RWPE2 (cell line): ENCODE results near the gene LSM14B.

Experiments
- ATAC-seq: fragments of 200-7000 bp; cut with Tn5 transposase; 3 replicates; pipeline ENCODE4 v1.9.1; 2021; ENCODE audit warnings: low read depth
- DNase-seq: peaks from one replicate; pipeline ENCODE4 v3.0.0-alpha.2; 2020; ENCODE audit warnings: low spot score
- H3K27ac ChIP-seq: fragments of 450-650 bp; 2 replicates; pipeline ENCODE4 v1.5.1; 2017; ENCODE audit warnings: mild to moderate bottlenecking; ENCODE audit not compliant: poor library complexity, severe bottlenecking
- H3K27me3 ChIP-seq: fragments of 250-450 bp; sonication (Bioruptor Pico); 2 replicates; pipeline ENCODE4 v1.5.1; 2021; ENCODE audit warnings: mild to moderate bottlenecking, moderate library complexity; ENCODE audit not compliant: insufficient read depth, poor library complexity, severe bottlenecking
- H3K36me3 ChIP-seq: fragments of 250-450 bp; sonication (Bioruptor Pico); 2 replicates; pipeline ENCODE4 v1.5.1; 2020; ENCODE audit warnings: low read depth, mild to moderate bottlenecking, moderate library complexity
- H3K4me1 ChIP-seq: fragments of 250-450 bp; sonication (Bioruptor Pico); 2 replicates; pipeline ENCODE4 v1.5.1; 2021; ENCODE audit warnings: mild to moderate bottlenecking, moderate library complexity; ENCODE audit not compliant: insufficient read depth, poor library complexity, severe bottlenecking
- H3K4me3 ChIP-seq: fragments of 250-450 bp; sonication (Bioruptor Pico); 2 replicates; pipeline ENCODE4 v1.5.1; 2021; ENCODE audit warnings: mild to moderate bottlenecking, moderate library complexity; ENCODE audit not compliant: severe bottlenecking
- H3K9me3 ChIP-seq: fragments of 250-450 bp; sonication (Bioruptor Pico); 2 replicates; pipeline ENCODE4 v1.5.1; 2021; ENCODE audit warnings: mild to moderate bottlenecking, moderate library complexity; ENCODE audit not compliant: severe bottlenecking
- TF ChIP-seq, protein P1 (sequence below): fragments of 450-650 bp; IDR thresholded peaks from one replicate; pipeline ENCODE4 v1.5.1; 2017; ENCODE audit warnings: mild to moderate bottlenecking, moderate library complexity; ENCODE audit not compliant: poor library complexity, severe bottlenecking

Gene LSM14B

DNA sequence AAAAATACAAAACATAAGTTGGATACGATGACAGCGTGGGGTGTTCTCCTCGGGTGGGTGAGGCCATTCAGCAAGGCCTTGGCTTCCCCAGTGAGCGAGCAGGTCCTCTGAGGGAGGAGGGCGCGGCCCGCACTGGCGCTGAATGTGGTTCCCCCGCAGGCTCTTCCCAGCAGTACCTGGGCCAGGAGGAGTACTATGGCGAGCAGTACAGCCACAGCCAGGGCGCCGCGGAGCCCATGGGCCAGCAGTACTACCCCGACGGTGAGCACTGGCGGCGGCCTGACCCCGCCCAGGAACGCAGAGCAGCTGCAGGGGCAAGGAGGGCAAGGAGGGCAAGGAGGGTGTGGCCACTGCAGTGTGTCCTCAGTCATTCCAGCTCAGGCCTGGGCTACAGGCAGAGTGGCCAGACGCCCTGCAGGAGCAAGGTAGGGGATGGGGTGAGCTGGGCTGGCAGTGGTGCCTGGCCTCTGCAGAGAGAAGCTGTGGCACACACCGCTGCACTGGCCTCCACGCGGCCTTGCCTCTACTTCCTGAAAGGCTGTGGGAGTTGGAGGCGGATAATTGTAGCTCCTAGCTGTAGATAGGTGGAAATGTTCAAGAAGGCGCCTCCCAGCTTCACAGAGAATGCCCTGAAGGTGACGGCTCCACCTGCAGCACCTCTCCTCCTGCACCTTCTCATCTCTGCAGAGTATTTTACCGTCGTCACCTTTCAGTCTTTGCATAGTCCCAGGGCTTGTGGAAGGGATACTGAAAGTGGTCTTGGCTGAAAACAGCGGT, 41.9 kb downstream of the LSM14B start:
- DNase-seq (peak; percentile 83), ATAC-seq (no peak)
- no peaks in the 10 kb centered on the region for H3K27me3 ChIP-seq
- TF ChIP-seq, protein P1, sequence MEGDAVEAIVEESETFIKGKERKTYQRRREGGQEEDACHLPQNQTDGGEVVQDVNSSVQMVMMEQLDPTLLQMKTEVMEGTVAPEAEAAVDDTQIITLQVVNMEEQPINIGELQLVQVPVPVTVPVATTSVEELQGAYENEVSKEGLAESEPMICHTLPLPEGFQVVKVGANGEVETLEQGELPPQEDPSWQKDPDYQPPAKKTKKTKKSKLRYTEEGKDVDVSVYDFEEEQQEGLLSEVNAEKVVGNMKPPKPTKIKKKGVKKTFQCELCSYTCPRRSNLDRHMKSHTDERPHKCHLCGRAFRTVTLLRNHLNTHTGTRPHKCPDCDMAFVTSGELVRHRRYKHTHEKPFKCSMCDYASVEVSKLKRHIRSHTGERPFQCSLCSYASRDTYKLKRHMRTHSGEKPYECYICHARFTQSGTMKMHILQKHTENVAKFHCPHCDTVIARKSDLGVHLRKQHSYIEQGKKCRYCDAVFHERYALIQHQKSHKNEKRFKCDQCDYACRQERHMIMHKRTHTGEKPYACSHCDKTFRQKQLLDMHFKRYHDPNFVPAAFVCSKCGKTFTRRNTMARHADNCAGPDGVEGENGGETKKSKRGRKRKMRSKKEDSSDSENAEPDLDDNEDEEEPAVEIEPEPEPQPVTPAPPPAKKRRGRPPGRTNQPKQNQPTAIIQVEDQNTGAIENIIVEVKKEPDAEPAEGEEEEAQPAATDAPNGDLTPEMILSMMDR: no peak
- H3K4me1 ChIP-seq: peaks cover 25% of the 10 kb centered on the region
- no peak overlapping the region for H3K4me3 ChIP-seq
- no peak overlapping the region for H3K27ac ChIP-seq
- H3K9me3 ChIP-seq: no peaks in the 10 kb centered on the region
- peaks cover 67% of the 10 kb centered on the region for H3K36me3 ChIP-seq

DNA sequence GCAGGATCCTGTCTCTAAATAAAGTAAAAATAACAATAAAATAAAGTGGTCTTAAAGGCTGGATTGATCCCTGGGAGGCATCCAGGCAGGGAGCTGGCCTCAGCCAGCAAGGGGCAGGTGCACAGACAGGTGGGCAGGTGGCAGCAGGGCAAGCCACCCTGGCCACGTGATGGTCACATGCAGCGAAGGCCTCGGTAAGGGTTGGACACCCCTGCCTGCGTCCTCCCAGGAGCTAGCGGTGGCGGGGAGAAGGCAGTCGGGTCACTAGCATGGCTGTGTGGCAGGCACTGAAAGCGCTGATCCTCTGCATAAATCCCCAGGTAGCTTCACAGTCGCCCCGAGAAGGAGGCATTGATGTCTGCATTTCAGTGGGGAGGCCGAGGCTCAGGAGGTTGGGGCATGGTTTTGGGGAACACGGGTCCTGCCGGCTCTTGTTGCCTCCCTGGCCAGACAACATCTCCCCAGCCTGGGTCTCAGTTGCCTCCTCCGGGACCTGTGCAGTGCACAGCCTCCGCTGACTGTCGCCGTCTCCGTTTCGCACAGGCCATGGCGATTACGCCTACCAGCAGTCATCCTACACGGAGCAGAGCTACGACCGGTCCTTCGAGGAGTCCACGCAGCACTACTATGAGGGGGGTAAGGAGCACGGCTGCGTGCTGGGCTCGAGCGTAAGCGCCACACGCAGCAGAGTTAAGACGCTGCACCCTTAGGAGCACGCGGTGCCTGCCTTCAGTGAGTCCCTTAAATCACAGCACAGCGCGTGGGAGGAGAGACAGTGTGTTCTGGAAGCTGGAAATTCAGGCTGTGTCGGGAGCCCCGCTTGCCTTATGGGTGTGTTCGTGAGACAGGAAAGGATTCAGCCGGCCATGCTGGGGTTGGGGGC, 42.8 kb downstream of the LSM14B start:
- DNase-seq (no peak), ATAC-seq (no peak)
- Histone ChIP-seq H3K36me3 (peaks cover 69% of the 10 kb centered on the region), H3K4me1 (peaks cover 17% of the 10 kb centered on the region), H3K27me3 (no peaks in the 10 kb centered on the region), H3K4me3 (no peak overlapping the region), H3K9me3 (no peaks in the 10 kb centered on the region), H3K27ac (no peak overlapping the region)
- TF ChIP-seq, protein P1: no peak

GRCh38 chr20:62165762-62166399, 43.6 kb downstream of the LSM14B start:
- DNase-seq: no peak
- peaks cover 66% of the 10 kb centered on the region for H3K36me3 ChIP-seq
- ATAC-seq: no peak
- H3K4me3 ChIP-seq: no peak overlapping the region
- peaks cover 11% of the 10 kb centered on the region for H3K4me1 ChIP-seq
- no peaks in the 10 kb centered on the region for H3K9me3 ChIP-seq
- H3K27me3 ChIP-seq: no peaks in the 10 kb centered on the region
- TF ChIP-seq, protein P1: no peak
- no peak overlapping the region for H3K27ac ChIP-seq

DNA sequence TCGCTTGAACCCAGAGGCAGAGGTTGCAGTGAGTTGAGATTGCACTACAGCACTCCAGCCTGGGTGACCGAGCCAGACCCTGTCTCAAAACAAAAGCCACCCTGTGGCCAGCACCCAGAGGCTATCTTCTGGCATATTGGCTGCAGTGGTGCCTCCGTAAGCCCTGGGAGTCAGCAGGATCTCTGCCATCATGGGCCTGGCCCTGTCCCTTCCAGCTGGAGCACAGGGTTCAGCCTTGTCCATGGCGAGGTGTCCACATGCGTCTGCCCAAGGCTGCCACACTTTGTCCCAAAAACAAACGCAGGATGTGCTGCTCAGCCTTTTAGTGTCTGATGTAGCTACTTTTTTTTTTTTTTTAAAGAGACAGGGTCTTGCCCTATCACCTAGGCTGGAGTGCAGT, 45.2 kb downstream of the LSM14B start:
- H3K27me3 ChIP-seq: no peaks in the 10 kb centered on the region
- H3K9me3 ChIP-seq: no peaks in the 10 kb centered on the region
- no peak overlapping the region for H3K27ac ChIP-seq
- no peaks in the 10 kb centered on the region for H3K4me1 ChIP-seq
- TF ChIP-seq, protein P1: no peak
- H3K36me3 ChIP-seq: peaks cover 58% of the 10 kb centered on the region
- ATAC-seq: no peak
- peak; percentile 73 for DNase-seq
- H3K4me3 ChIP-seq: no peak overlapping the region
